ENCODE results near the gene MIA.

The MIA gene

GRCh38 chr19:40735013-40735771 is 40.1 kb upstream of the MIA start:
- TF ChIP-seq ZFHX2 (tag by site-specific recombination; conservative IDR thresholded peaks at IDR 0.05) = no peak
- no peak for TF ChIP-seq ZNF626 (tag by site-specific recombination; IDR thresholded peaks at IDR 0.05)
- peak; percentile 88 for TF ChIP-seq KLF1 (tag by site-specific recombination; IDR thresholded peaks at IDR 0.05)
- no peak for TF ChIP-seq ZNF596 (tag by site-specific recombination; IDR thresholded peaks at IDR 0.05)
- no peak for TF ChIP-seq ZNF114 (tag by site-specific recombination; IDR thresholded peaks at IDR 0.05)
- no peaks in the 10 kb centered on the region for H3K4me1 ChIP-seq (ENCODE audit: control insufficient read depth, insufficient read depth, low read length)
- no peaks in the 10 kb centered on the region for H3K9me3 ChIP-seq (ENCODE audit: control insufficient read depth, insufficient read depth, low read depth, low read length)
- ChIA-PET CTCF (interaction anchor here (0.6 to 1.1 kb wide), 3 partner anchors 132 to 1219 kb away, joined by 3 read pairs; no protein-coding TSS in a partner anchor), POLR2A (interaction anchor here (1.5 to 2.4 kb wide), 2 partner anchors 8 to 18 kb away, joined by 3 to 9 read pairs; partner anchors contain the start of genes COQ8B and ITPKC)
- no peak overlapping the region for H3K27ac ChIP-seq (ENCODE audit: extremely low read depth, low read depth, low read length)
- H3K36me3 ChIP-seq (ENCODE audit: control insufficient read depth in 2 of 2, insufficient read depth in 1 of 2, low read length in 2 of 2) = peaks cover 82 to 85% of the 10 kb centered on the region in 2 experiments
- no peak overlapping the region for H3K4me3 ChIP-seq (ENCODE audit: low read depth, low read length)

- TF ChIP-seq ZNF121 (tag by site-specific recombination; IDR thresholded peaks at IDR 0.05) (peak; percentile 92), ZNF112 (tag by site-specific recombination; IDR thresholded peaks at IDR 0.05) (no peak)
- H3K9me3 ChIP-seq (ENCODE audit: control insufficient read depth, insufficient read depth, low read depth, low read length) = no peaks in the 10 kb centered on the region
- ChIA-PET CTCF (interaction anchor here (0.6 to 0.9 kb wide), 2 partner anchors 102 to 152 kb away, joined by 3 to 5 read pairs; no protein-coding TSS in a partner anchor), POLR2A (interaction anchor here (1.1 to 2.4 kb wide), 3 partner anchors 9 to 20 kb away, joined by 5 to 9 read pairs (median 6); partner anchors contain the start of genes ACTMAP, COQ8B and ITPKC)
- peaks cover 74 to 78% of the 10 kb centered on the region in 2 experiments for H3K36me3 ChIP-seq (ENCODE audit: control insufficient read depth in 2 of 2, insufficient read depth in 1 of 2, low read length in 2 of 2)
- no peak overlapping the region for H3K4me3 ChIP-seq (ENCODE audit: low read depth, low read length)
- peak overlapping the region; percentile 16; the same call in 1 of the 2 replicates for H3K27ac ChIP-seq (ENCODE audit: extremely low read depth, low read depth, low read length)
- H3K4me1 ChIP-seq (ENCODE audit: control insufficient read depth, insufficient read depth, low read length) = no peaks in the 10 kb centered on the region
Measured at GRCh38 chr19:40736661-40737060, 38.7 kb upstream of the MIA start.

GRCh38 chr19:40737102-40737644 is 38.1 kb upstream of the MIA start:
- ChIA-PET CTCF (interaction anchor here (0.6 to 0.9 kb wide), 2 partner anchors 90 to 102 kb away, joined by 3 to 5 read pairs; no protein-coding TSS in a partner anchor), POLR2A (interaction anchor here (1.7 to 2.4 kb wide), 2 partner anchors 13 to 20 kb away, joined by 5 to 9 read pairs; partner anchors contain the start of genes ACTMAP, COQ8B and ITPKC)
- peaks cover 73 to 77% of the 10 kb centered on the region in 2 experiments for H3K36me3 ChIP-seq (ENCODE audit: control insufficient read depth in 2 of 2, insufficient read depth in 1 of 2, low read length in 2 of 2)
- peak overlapping the region; percentile 16; the same call in 1 of the 2 replicates for H3K27ac ChIP-seq (ENCODE audit: extremely low read depth, low read depth, low read length)
- H3K4me3 ChIP-seq (ENCODE audit: low read depth, low read length) = no peak overlapping the region
- no peaks in the 10 kb centered on the region for H3K9me3 ChIP-seq (ENCODE audit: control insufficient read depth, insufficient read depth, low read depth, low read length)
- TF ChIP-seq IKZF3 (tag by site-specific recombination; IDR thresholded peaks at IDR 0.05) = peak; percentile 30; the same call in 1 of the 2 replicates
- no peak for TF ChIP-seq HOXC10 (CRISPR knock-in tag; IDR thresholded peaks at IDR 0.05)
- H3K4me1 ChIP-seq (ENCODE audit: control insufficient read depth, insufficient read depth, low read length) = no peaks in the 10 kb centered on the region

- Histone ChIP-seq H3K4me3 (ENCODE audit: low read depth, low read length) (no peak overlapping the region), H3K9me3 (ENCODE audit: control insufficient read depth, insufficient read depth, low read depth, low read length) (no peaks in the 10 kb centered on the region), H3K36me3 (ENCODE audit: control insufficient read depth in 2 of 2, insufficient read depth in 1 of 2, low read length in 2 of 2) (peaks cover 64 to 77% of the 10 kb centered on the region in 2 experiments), H3K27ac (ENCODE audit: extremely low read depth, low read depth, low read length) (no peak overlapping the region), H3K4me1 (ENCODE audit: control insufficient read depth, insufficient read depth, low read length) (no peaks in the 10 kb centered on the region)
- ChIA-PET POLR2A (interaction anchor here (0.5 to 3.5 kb wide), 2 partner anchors 12 to 16 kb away, joined by 6 to 30 read pairs; partner anchors contain the start of genes ACTMAP and SNRPA), CTCF (interaction anchor here (0.6 kb wide), 1 partner anchor 239 kb away, joined by 3 read pairs; no protein-coding TSS in a partner anchor)
- TF ChIP-seq PRDM1 (tag by site-specific recombination; IDR thresholded peaks at IDR 0.05) (no peak), ZNF600 (tag by site-specific recombination; IDR thresholded peaks at IDR 0.05) (peak; percentile 40; the same call in 1 of the 2 replicates), ZNF555 (tag by site-specific recombination; conservative IDR thresholded peaks at IDR 0.05) (no peak), ZNF426 (tag by site-specific recombination; IDR thresholded peaks at IDR 0.05) (no peak), ZNF768 (tag by site-specific recombination; IDR thresholded peaks at IDR 0.05) (peak; percentile 97; the same call in 1 of the 2 replicates), ZNF335 (tag by site-specific recombination; conservative IDR thresholded peaks at IDR 0.05) (peak; percentile 74), WT1 (tag by site-specific recombination; IDR thresholded peaks at IDR 0.05) (peak; percentile 43), ZIC2 (tag by site-specific recombination; IDR thresholded peaks at IDR 0.05) (peak; percentile 46), ZNF354C (tag by site-specific recombination; IDR thresholded peaks at IDR 0.05; ENCODE audit: borderline replicate concordance, low read depth) (no peak), GLIS1 (tag by site-specific recombination; IDR thresholded peaks at IDR 0.05) (peak; percentile 88)
Measured at GRCh38 chr19:40739030-40739839, 36.1 kb upstream of the MIA start.
